Fibroblast of villous mesenchyme (primary cell): ENCODE data around the gene S100A9. TPM values are rescaled to one million over a fixed set of nuclear protein-coding genes. Genes with fewer than 3 reads are reported as not detected.
"Not testable (repeated sequence)": the region's sequence is repeated elsewhere in the genome, so short reads cannot be mapped to it uniquely, and the experiment has no call there.

Experiments
- DNase-seq: peaks from one replicate; pipeline ENCODE4 v3.0.0-alpha.2; 2010; ENCODE audit warnings: low read depth
- H3K4me3 ChIP-seq: 2 replicates; pipeline ENCODE4 v1.5.1; 2011; ENCODE audit warnings: low read depth, mild to moderate bottlenecking, low read length
- small RNA-seq: library from RNA; depleted of rRNA; stranded (forward); fragments of <200 nt; gene quantifications from one replicate; pipeline ENCODE3, GENCODE V24; 2012
- total RNA-seq: library from RNA; depleted of rRNA; stranded (reverse); fragments of >200 nt; gene quantifications from 2 replicates; pipeline ENCODE4 v1.2.3, GENCODE V29; 2012
- TF ChIP-seq, protein P1 (sequence below): IDR thresholded peaks from 2 replicates; pipeline ENCODE4 v1.5.1; 2012; ENCODE audit warnings: low read depth, mild to moderate bottlenecking, low read length; ENCODE audit not compliant: insufficient read depth

S100A9 gene
- total RNA-seq, 1 donor = not detected

GRCh38 chr1:153401461-153401860, 43.8 kb downstream of the S100A9 start:
- TF ChIP-seq, protein P1, sequence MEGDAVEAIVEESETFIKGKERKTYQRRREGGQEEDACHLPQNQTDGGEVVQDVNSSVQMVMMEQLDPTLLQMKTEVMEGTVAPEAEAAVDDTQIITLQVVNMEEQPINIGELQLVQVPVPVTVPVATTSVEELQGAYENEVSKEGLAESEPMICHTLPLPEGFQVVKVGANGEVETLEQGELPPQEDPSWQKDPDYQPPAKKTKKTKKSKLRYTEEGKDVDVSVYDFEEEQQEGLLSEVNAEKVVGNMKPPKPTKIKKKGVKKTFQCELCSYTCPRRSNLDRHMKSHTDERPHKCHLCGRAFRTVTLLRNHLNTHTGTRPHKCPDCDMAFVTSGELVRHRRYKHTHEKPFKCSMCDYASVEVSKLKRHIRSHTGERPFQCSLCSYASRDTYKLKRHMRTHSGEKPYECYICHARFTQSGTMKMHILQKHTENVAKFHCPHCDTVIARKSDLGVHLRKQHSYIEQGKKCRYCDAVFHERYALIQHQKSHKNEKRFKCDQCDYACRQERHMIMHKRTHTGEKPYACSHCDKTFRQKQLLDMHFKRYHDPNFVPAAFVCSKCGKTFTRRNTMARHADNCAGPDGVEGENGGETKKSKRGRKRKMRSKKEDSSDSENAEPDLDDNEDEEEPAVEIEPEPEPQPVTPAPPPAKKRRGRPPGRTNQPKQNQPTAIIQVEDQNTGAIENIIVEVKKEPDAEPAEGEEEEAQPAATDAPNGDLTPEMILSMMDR = no peak
- no peak for DNase-seq
- H3K4me3 ChIP-seq = no peak overlapping the region

DNA sequence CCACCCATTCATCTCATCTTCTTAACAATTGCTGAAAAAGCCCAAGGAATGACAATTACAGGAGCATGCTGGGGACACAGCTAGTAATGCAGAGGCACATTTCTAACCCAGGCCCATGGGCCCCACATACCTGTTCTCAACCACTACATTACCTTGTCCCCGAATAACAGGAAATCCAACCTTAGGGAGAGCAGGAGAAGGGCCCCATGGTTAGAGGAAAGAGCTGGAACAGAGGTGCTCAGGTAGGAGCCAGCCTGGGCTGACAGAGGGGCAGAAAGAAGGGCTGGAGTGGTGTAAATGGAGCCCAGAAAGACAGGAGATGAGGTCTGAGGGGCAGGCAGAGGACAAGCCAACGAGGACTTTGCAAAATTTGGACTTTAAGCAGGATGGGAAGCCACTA, 44.6 kb downstream of the S100A9 start:
- DNase-seq = no peak
- TF ChIP-seq, protein P1 = no peak
- no peak overlapping the region for H3K4me3 ChIP-seq

GRCh38 chr1:153403421-153404085, 45.9 kb downstream of the S100A9 start:
- no peak for DNase-seq
- TF ChIP-seq, protein P1 = no peak
- no peak overlapping the region for H3K4me3 ChIP-seq

- no peak for DNase-seq
- TF ChIP-seq, protein P1 = no peak
- H3K4me3 ChIP-seq = no peak overlapping the region
Observed at GRCh38 chr1:153404086-153404635, 46.5 kb downstream of the S100A9 start.

DNA sequence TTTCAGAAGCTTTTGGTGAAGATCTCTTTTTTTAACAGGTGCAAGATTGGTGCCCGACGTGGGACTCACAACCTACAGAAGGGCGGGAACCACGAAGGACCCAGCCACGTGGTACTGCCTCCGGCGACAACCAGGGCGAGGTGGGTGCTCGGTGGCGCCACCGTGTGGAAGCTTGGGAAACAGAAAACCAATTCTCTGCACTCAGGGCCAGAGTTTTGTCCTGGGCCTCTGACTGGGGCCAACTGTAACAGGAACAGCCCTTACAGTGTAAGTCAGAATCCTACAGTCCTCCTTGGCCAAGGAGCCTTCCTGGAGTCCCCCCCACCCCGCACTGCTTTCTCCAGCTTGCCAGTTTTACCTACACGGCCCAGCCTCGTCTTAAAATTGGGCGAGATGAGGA, 47.1 kb downstream of the S100A9 start:
- H3K4me3 ChIP-seq = no peak overlapping the region
- TF ChIP-seq, protein P1 = peak; percentile 22
- DNase-seq = no peak

DNA sequence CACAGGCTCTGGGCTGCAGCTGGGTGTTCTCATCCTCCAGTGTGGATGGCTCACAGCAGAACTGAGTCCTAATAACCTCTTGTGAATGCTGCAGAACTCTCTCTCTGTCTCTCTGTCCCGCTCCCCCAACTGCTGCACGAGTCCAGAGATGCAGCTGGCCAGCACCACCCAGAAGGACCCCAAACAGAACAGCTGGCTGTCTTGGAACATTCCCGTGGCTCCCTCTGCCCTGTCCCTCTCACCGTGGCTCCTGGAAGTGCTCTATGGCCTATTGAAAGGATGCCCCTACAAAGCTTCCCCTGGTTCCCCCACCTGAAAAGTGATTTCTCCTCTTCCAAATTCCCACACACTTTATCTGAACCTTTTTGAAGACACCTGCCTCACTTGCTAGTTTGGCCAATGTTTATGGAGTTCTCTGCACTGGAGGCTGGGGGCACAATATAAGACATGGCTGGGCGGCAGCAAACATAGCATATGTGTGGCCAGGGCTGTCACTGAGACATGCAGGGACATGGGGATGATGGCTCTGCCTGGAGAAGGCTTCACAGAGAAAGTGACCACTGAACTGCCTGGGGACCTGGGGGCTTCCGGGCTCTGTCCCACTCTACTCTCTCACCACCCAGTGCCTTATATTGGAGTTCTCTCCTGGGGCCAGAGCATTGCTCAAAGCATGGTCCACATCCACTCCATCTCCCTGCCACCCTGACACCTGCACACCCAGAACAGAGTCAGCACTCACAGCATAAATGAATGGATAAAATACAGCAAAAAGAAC, 48.4 kb downstream of the S100A9 start:
- DNase-seq, H3K4me3 ChIP-seq: not testable (repeated sequence)

DNA sequence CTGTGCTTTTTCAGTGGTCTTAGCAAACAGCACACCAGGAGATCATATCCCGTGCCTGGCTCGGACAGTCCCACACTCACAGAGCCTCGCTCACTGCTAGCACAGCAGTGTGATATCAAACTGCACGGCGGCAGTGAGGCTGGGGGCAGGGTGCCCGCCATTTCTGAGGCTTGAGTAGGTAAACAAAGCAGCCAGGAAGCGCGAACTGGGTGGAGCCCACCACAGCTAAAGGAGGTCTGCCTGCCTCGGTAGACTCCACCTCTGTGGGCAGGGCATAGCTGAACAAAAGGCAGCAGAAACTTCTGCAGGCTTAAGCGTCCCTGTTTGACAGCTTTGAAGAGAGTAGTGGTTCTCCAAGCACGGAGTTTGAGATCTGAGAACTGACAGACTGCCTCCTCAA, 49.6 kb downstream of the S100A9 start:
- H3K4me3 ChIP-seq, DNase-seq: not testable (repeated sequence)

Small RNA genes within 50 kb of the gene (small RNA-seq; reads per million reads assigned to genes)
- not detected for gene RNU6-160P
- gene S100A15A = not detected

Other genes starting within 250 kb of the S100A9 start
- gene SPRR2F, start 244.3 kb upstream of the S100A9 start, total RNA-seq = not detected in 2 replicates
- gene SPRR2G, start 207.0 kb upstream of the S100A9 start, total RNA-seq = not detected in 2 replicates
- gene LELP1, start 154.4 kb upstream of the S100A9 start, total RNA-seq = not detected in 2 replicates
- under 0.01 TPM in 1 of 2 replicates, not detected in the other for gene PRR9, start 140.3 kb upstream of the S100A9 start, total RNA-seq
- not detected in 2 replicates for gene LORICRIN, start 98.2 kb upstream of the S100A9 start, total RNA-seq
- gene PGLYRP3, start 44.9 kb upstream of the S100A9 start, total RNA-seq = not detected in 2 replicates
- not detected in 2 replicates for gene PGLYRP4, start 9.0 kb upstream of the S100A9 start, total RNA-seq
- gene S100A12, start 17.8 kb downstream of the S100A9 start, total RNA-seq = not detected in 2 replicates
- not detected in 2 replicates for gene S100A8, start 33.2 kb downstream of the S100A9 start, total RNA-seq
- gene S100A7A, start 58.7 kb downstream of the S100A9 start, total RNA-seq = not detected in 2 replicates
- not detected in 2 replicates for gene S100A7, start 102.8 kb downstream of the S100A9 start, total RNA-seq
- gene S100A6, start 178.1 kb downstream of the S100A9 start, total RNA-seq = 1,018 and 1,040 TPM in 2 replicates
- 0.32 TPM in 1 of 2 replicates, not detected in the other for gene S100A5, start 183.1 kb downstream of the S100A9 start, total RNA-seq
- 165 and 507 TPM in 2 replicates for gene S100A4, start 188.0 kb downstream of the S100A9 start, total RNA-seq
- 18.0 and 20.3 TPM in 2 replicates for gene S100A3, start 191.4 kb downstream of the S100A9 start, total RNA-seq
- 0.97 and 2.2 TPM in 2 replicates for gene S100A2, start 208.0 kb downstream of the S100A9 start, total RNA-seq